ENCODE results near the gene SELENOP. TPM values are rescaled to one million over a fixed set of nuclear protein-coding genes. Genes with fewer than 3 reads are reported as not detected.

The SELENOP gene
- total RNA-seq, 1 experiment from 2014 or later: 5.3 TPM

- no peaks in the 10 kb centered on the region for H3F3A ChIP-seq (ENCODE audit: insufficient read depth, low read depth)
- H3K9me2 ChIP-seq (ENCODE audit: insufficient read depth): 0 out of 2 replicates have a peak, but pooled peaks cover 4% of the 10 kb centered on the region
- H3K79me2 ChIP-seq (ENCODE audit: low read depth): no peaks in the 10 kb centered on the region
- intact Hi-C loops (cut with micrococcal nuclease; ENCODE audit: unreplicated experiment): no loop called here
- CTCF ChIA-PET: no interaction called here
- POLR2A ChIA-PET (ENCODE audit: unreplicated experiment): no interaction called here
- no peak overlapping the region for H3K4me3 ChIP-seq
- no peak for TF ChIP-seq EZH2 (IDR thresholded peaks at IDR 0.05; ENCODE audit: low read depth)
- TF ChIP-seq CTCF (conservative IDR thresholded peaks at IDR 0.05): no peak
- no peaks in the 10 kb centered on the region for H3K4me1 ChIP-seq (replicated peaks; ENCODE audit: insufficient read depth)
- no TSS peak for BruUV-seq (replicated peaks)
- no peak overlapping the region for H3K4me2 ChIP-seq
- H3K27me3 ChIP-seq (ENCODE audit: insufficient read depth, low read depth): no peaks in the 10 kb centered on the region
- H2AFZ ChIP-seq: no peak overlapping the region
- no peak for DNase-seq
- H3K36me3 ChIP-seq (ENCODE audit: low read depth): no peaks in the 10 kb centered on the region
- H3K27ac ChIP-seq: no peak overlapping the region
- H4K20me1 ChIP-seq (ENCODE audit: insufficient read depth): no peaks in the 10 kb centered on the region
- H3K9me3 ChIP-seq (ENCODE audit: insufficient read depth, low read depth): no peaks in the 10 kb centered on the region
These were observed 31.4 kb upstream of the SELENOP start for GRCh38 chr5:42842921-42843641.

- Histone ChIP-seq H3K9me2 (ENCODE audit: insufficient read depth) (0 out of 2 replicates have a peak, but pooled peaks cover 4% of the 10 kb centered on the region), H3F3A (ENCODE audit: insufficient read depth, low read depth) (no peaks in the 10 kb centered on the region), H3K9me3 (ENCODE audit: insufficient read depth, low read depth) (no peaks in the 10 kb centered on the region), H4K20me1 (ENCODE audit: insufficient read depth) (no peaks in the 10 kb centered on the region), H3K36me3 (ENCODE audit: low read depth) (no peaks in the 10 kb centered on the region), H3K27me3 (ENCODE audit: insufficient read depth, low read depth) (no peaks in the 10 kb centered on the region), H2AFZ (no peak overlapping the region), H3K27ac (no peak overlapping the region), H3K4me1 (replicated peaks; ENCODE audit: insufficient read depth) (no peaks in the 10 kb centered on the region), H3K4me3 (no peak overlapping the region), H3K4me2 (no peak overlapping the region), H3K79me2 (ENCODE audit: low read depth) (no peaks in the 10 kb centered on the region)
- POLR2A ChIA-PET (ENCODE audit: unreplicated experiment): no interaction called here
- DNase-seq: no peak
- no peak for TF ChIP-seq CTCF (conservative IDR thresholded peaks at IDR 0.05)
- no peak for TF ChIP-seq EZH2 (IDR thresholded peaks at IDR 0.05; ENCODE audit: low read depth)
- CTCF ChIA-PET: no interaction called here
- no TSS peak for BruUV-seq (replicated peaks)
- intact Hi-C loops (cut with micrococcal nuclease; ENCODE audit: unreplicated experiment): no loop called here
These were observed 29.3 kb upstream of the SELENOP start for GRCh38 chr5:42840842-42841567.

GRCh38 chr5:42840269-42840668 is 28.6 kb upstream of the SELENOP start:
- no peak for DNase-seq
- Histone ChIP-seq H3K36me3 (ENCODE audit: low read depth) (no peaks in the 10 kb centered on the region), H3K9me3 (ENCODE audit: insufficient read depth, low read depth) (no peaks in the 10 kb centered on the region), H3K4me3 (no peak overlapping the region), H3K9me2 (ENCODE audit: insufficient read depth) (0 out of 2 replicates have a peak, but pooled peaks cover 4% of the 10 kb centered on the region), H3K27me3 (ENCODE audit: insufficient read depth, low read depth) (no peaks in the 10 kb centered on the region), H3K4me2 (no peak overlapping the region), H2AFZ (no peak overlapping the region), H3K27ac (no peak overlapping the region), H4K20me1 (ENCODE audit: insufficient read depth) (no peaks in the 10 kb centered on the region), H3F3A (ENCODE audit: insufficient read depth, low read depth) (no peaks in the 10 kb centered on the region), H3K4me1 (replicated peaks; ENCODE audit: insufficient read depth) (no peaks in the 10 kb centered on the region), H3K79me2 (ENCODE audit: low read depth) (no peaks in the 10 kb centered on the region)
- no peak for TF ChIP-seq CTCF (conservative IDR thresholded peaks at IDR 0.05)
- no peak for TF ChIP-seq EZH2 (IDR thresholded peaks at IDR 0.05; ENCODE audit: low read depth)
- intact Hi-C loops (cut with micrococcal nuclease; ENCODE audit: unreplicated experiment): no loop called here
- ChIA-PET CTCF (no interaction called here), POLR2A (ENCODE audit: unreplicated experiment) (no interaction called here)
- BruUV-seq (replicated peaks): no TSS peak
